C4-2B (cell line): ENCODE data around the gene PLA2G4D.

Experiments
- H3K27ac ChIP-seq: fragments of 450-650 bp; 2 replicates; pipeline ENCODE4 v1.5.1; 2017
- CTCF ChIP-seq: fragments of 450-650 bp; conservative IDR thresholded peaks from 2 replicates; pipeline ENCODE4 v1.5.1; 2017; ENCODE audit warnings: mild to moderate bottlenecking
- ZFX ChIP-seq: fragments of 450-650 bp; IDR thresholded peaks from 2 replicates; pipeline ENCODE4 v1.6.1; 2017

Gene PLA2G4D

GRCh38 chr15:42083916-42084315 is 10.4 kb downstream of the PLA2G4D start:
- TF ChIP-seq ZFX (no peak), CTCF (0 out of 2 replicates have a peak, but pooled peaks have one; percentile 39)
- no peak overlapping the region for H3K27ac ChIP-seq

GRCh38 chr15:42083605-42083908 is 10.8 kb downstream of the PLA2G4D start:
- TF ChIP-seq CTCF (no peak), ZFX (no peak)
- H3K27ac ChIP-seq, result no peak overlapping the region

GRCh38 chr15:42082823-42083604 is 11.3 kb downstream of the PLA2G4D start:
- no peak for TF ChIP-seq CTCF
- no peak for TF ChIP-seq ZFX

GRCh38 chr15:42082141-42082540 is 12.2 kb downstream of the PLA2G4D start:
- TF ChIP-seq CTCF (no peak), ZFX (no peak)
- H3K27ac ChIP-seq, result no peak overlapping the region

More at GRCh38 chr15:42082823-42083604, 11.3 kb downstream of the PLA2G4D start:
- no peak overlapping the region for H3K27ac ChIP-seq

- H3K27ac ChIP-seq, result no peak overlapping the region
- no peak for TF ChIP-seq ZFX
Measured at GRCh38 chr15:42080919-42081830, 13.2 kb downstream of the PLA2G4D start.

GRCh38 chr15:42080186-42080918 is 14.0 kb downstream of the PLA2G4D start:
- H3K27ac ChIP-seq, result no peak overlapping the region
- TF ChIP-seq ZFX (no peak), CTCF (no peak)

- no peak overlapping the region for H3K27ac ChIP-seq
- no peak for TF ChIP-seq CTCF
- TF ChIP-seq ZFX, result no peak
Measured at GRCh38 chr15:42079401-42079908, 14.9 kb downstream of the PLA2G4D start.
